HepG2 (cell line): Measurements from ENCODE around the gene ESYT2. TPM values are rescaled to one million over a fixed set of nuclear protein-coding genes. Genes with fewer than 3 reads are reported as not detected.
A peak's percentile ranks its signal among the peaks of the same experiment; 100 is the strongest.

Source experiments
- NCOR1 ChIP-seq: fragments of 200-600 bp; sonication (generic); IDR thresholded peaks from 2 replicates; pipeline ENCODE4 v1.7.0; 2017; ENCODE audit warnings: antibody characterized with exemption, low read length, borderline replicate concordance
- PHF20 ChIP-seq: sonication (generic); formaldehyde crosslinking; IDR thresholded peaks from 2 replicates; pipeline ENCODE4 v1.5.0; 2020; ENCODE audit warnings: mild to moderate bottlenecking, missing genetic modification reagents
- POGZ ChIP-seq: sonication (generic); formaldehyde crosslinking; IDR thresholded peaks from 2 replicates; pipeline ENCODE4 v1.4.0; 2020; ENCODE audit warnings: mild to moderate bottlenecking, missing genetic modification reagents
- RAD51 ChIP-seq: fragments of 450-650 bp; IDR thresholded peaks from 2 replicates; pipeline ENCODE4 v1.6.1; 2016; ENCODE audit warnings: borderline replicate concordance
- ZBTB38 ChIP-seq: sonication (generic); formaldehyde crosslinking; IDR thresholded peaks from 2 replicates; pipeline ENCODE4 v1.5.1; 2020; ENCODE audit warnings: mild to moderate bottlenecking, missing genetic modification reagents
- ZNF44 ChIP-seq: sonication (generic); formaldehyde crosslinking; IDR thresholded peaks from 2 replicates; pipeline ENCODE4 v1.5.1; 2020; ENCODE audit warnings: mild to moderate bottlenecking, missing genetic modification reagents
- polyA plus RNA-seq, 8 experiments: library from polyadenylated mRNA; depleted of rRNA in 3 of 8; stranded (reverse) in 7 of 8; unstranded in 1 of 8; fragments of >200 nt; fragmentation: Illumina TruSeq in 4 of 8; extraction: Trizol in 4 of 8; gene quantifications; 2 replicates each; pipeline versions ENCODE4 v1.2.1 to v1.2.3, GENCODE V29; 2011 to 2016; ENCODE audit warnings: low read depth in 4 of 8, missing spikeins in 1 of 8, mixed read lengths in 1 of 8; ENCODE audit not compliant: insufficient read depth in 1 of 8
- total RNA-seq, 5 experiments: library from RNA; depleted of rRNA; stranded (reverse); fragments of >200 nt; fragmentation: Illumina TruSeq; extraction: Trizol; gene quantifications; 2 replicates each; pipeline ENCODE4 v1.2.3, GENCODE V29; 2016; ENCODE audit warnings: low read depth in 1 of 5
- TF ChIP-seq, protein P1 (sequence below): sonication (generic); formaldehyde crosslinking; IDR thresholded peaks from 2 replicates; pipeline ENCODE4 v1.4.0; 2020; ENCODE audit warnings: mild to moderate bottlenecking, missing genetic modification reagents
- TF ChIP-seq, protein P2 (sequence below): sonication (generic); formaldehyde crosslinking; IDR thresholded peaks from 2 replicates; pipeline ENCODE4 v1.4.0; 2020; ENCODE audit warnings: mild to moderate bottlenecking, missing genetic modification reagents, borderline replicate concordance
- TF ChIP-seq, protein P3 (sequence below): sonication (generic); formaldehyde crosslinking; IDR thresholded peaks from 2 replicates; pipeline ENCODE4 v1.5.0; 2020; ENCODE audit warnings: mild to moderate bottlenecking, missing genetic modification reagents, moderate library complexity

Gene ESYT2
- total and polyA plus RNA-seq, 2 of the 13 experiments (the other 11 are each of a cell fraction or from before 2014, with no cell fraction given): 28.5 to 37.3 TPM

- TF ChIP-seq ZNF44 (CRISPR knock-in tag) (no peak), PHF20 (CRISPR knock-in tag) (no peak), POGZ (CRISPR knock-in tag) (0 out of 2 replicates have a peak, but pooled peaks have one; percentile 22), RAD51 (no peak), NCOR1 (0 out of 2 replicates have a peak, but pooled peaks have one; percentile 24), ZBTB38 (CRISPR knock-in tag) (peak; percentile 61; the same call in 1 of the 2 replicates)
- TF ChIP-seq, protein P1, sequence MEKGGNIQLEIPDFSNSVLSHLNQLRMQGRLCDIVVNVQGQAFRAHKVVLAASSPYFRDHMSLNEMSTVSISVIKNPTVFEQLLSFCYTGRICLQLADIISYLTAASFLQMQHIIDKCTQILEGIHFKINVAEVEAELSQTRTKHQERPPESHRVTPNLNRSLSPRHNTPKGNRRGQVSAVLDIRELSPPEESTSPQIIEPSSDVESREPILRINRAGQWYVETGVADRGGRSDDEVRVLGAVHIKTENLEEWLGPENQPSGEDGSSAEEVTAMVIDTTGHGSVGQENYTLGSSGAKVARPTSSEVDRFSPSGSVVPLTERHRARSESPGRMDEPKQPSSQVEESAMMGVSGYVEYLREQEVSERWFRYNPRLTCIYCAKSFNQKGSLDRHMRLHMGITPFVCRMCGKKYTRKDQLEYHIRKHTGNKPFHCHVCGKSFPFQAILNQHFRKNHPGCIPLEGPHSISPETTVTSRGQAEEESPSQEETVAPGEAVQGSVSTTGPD (CRISPR knock-in tag): no peak
- TF ChIP-seq, protein P2, sequence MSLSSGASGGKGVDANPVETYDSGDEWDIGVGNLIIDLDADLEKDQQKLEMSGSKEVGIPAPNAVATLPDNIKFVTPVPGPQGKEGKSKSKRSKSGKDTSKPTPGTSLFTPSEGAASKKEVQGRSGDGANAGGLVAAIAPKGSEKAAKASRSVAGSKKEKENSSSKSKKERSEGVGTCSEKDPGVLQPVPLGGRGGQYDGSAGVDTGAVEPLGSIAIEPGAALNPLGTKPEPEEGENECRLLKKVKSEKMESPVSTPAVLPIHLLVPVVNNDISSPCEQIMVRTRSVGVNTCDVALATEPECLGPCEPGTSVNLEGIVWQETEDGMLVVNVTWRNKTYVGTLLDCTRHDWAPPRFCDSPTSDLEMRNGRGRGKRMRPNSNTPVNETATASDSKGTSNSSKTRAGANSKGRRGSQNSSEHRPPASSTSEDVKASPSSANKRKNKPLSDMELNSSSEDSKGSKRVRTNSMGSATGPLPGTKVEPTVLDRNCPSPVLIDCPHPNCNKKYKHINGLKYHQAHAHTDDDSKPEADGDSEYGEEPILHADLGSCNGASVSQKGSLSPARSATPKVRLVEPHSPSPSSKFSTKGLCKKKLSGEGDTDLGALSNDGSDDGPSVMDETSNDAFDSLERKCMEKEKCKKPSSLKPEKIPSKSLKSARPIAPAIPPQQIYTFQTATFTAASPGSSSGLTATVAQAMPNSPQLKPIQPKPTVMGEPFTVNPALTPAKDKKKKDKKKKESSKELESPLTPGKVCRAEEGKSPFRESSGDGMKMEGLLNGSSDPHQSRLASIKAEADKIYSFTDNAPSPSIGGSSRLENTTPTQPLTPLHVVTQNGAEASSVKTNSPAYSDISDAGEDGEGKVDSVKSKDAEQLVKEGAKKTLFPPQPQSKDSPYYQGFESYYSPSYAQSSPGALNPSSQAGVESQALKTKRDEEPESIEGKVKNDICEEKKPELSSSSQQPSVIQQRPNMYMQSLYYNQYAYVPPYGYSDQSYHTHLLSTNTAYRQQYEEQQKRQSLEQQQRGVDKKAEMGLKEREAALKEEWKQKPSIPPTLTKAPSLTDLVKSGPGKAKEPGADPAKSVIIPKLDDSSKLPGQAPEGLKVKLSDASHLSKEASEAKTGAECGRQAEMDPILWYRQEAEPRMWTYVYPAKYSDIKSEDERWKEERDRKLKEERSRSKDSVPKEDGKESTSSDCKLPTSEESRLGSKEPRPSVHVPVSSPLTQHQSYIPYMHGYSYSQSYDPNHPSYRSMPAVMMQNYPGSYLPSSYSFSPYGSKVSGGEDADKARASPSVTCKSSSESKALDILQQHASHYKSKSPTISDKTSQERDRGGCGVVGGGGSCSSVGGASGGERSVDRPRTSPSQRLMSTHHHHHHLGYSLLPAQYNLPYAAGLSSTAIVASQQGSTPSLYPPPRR (CRISPR knock-in tag): no peak
- TF ChIP-seq, protein P3, sequence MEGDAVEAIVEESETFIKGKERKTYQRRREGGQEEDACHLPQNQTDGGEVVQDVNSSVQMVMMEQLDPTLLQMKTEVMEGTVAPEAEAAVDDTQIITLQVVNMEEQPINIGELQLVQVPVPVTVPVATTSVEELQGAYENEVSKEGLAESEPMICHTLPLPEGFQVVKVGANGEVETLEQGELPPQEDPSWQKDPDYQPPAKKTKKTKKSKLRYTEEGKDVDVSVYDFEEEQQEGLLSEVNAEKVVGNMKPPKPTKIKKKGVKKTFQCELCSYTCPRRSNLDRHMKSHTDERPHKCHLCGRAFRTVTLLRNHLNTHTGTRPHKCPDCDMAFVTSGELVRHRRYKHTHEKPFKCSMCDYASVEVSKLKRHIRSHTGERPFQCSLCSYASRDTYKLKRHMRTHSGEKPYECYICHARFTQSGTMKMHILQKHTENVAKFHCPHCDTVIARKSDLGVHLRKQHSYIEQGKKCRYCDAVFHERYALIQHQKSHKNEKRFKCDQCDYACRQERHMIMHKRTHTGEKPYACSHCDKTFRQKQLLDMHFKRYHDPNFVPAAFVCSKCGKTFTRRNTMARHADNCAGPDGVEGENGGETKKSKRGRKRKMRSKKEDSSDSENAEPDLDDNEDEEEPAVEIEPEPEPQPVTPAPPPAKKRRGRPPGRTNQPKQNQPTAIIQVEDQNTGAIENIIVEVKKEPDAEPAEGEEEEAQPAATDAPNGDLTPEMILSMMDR (CRISPR knock-in tag): no peak
- TF ChIP-seq, all 625 proteins: peak for 11
Measured at GRCh38 chr7:158869876-158870275, 40.6 kb upstream of the ESYT2 start (continued).
